Endothelial cell of umbilical vein (primary cell): ENCODE data around the gene PITPNM3. TPM values are rescaled to one million over a fixed set of nuclear protein-coding genes. Genes with fewer than 3 reads are reported as not detected.

Source experiments
- BruUV-seq: library from RNA; stranded (reverse); fragments of 400-500 nt; replicated peaks from 2 replicates; lab custom pipeline; 2021; lab: Mats Ljungman, UMichigan
- CTCF ChIA-PET: fragments of 300-600, 350-600 bp; sonication (Branson Sonifier 250); formaldehyde crosslinking; loops from one replicate; lab custom pipeline; 2021; ENCODE audit warnings: antibody characterized with exemption, inconsistent platforms; lab: Charles Lee
- POLR2A ChIA-PET: fragments of 300-600, 350-600 bp; sonication (Branson Sonifier 250); formaldehyde crosslinking; loops from one replicate; lab custom pipeline; 2021; ENCODE audit warnings: antibody characterized with exemption, inconsistent platforms; lab: Charles Lee
- DNase-seq: peaks from one replicate; pipeline ENCODE4 v3.0.0-alpha.2; 2011; ENCODE audit warnings: low read depth, low spot score
- FAIRE-seq: peaks from 2 replicates; lab custom pipeline; 2011; peaks lifted over from hg19 to GRCh38; lab: Jason Lieb, UNC
- H2AFZ ChIP-seq: 2 replicates; pipeline ENCODE4 v1.6.0; 2012; ENCODE audit warnings: low read depth, low read length, control low read depth, inconsistent platforms
- H3K27ac ChIP-seq: 2 replicates; pipeline ENCODE4 v1.5.1; 2011; ENCODE audit warnings: low read depth, mild to moderate bottlenecking, control low read depth, low read length, moderate library complexity; ENCODE audit not compliant: insufficient read depth
- H3K27me3 ChIP-seq, 2 experiments: 2 replicates each; pipeline versions ENCODE4 v1.6.0 to v1.6.1; 2011; ENCODE audit warnings: low read length in 2 of 2, mixed read lengths in 1 of 2; ENCODE audit not compliant: control insufficient read depth in 2 of 2, insufficient read depth in 2 of 2
- H3K36me3 ChIP-seq, 2 experiments: 2 replicates in 1 of 2; 3 replicates in 1 of 2; pipeline ENCODE4 v1.5.1; 2011; ENCODE audit warnings: low read length in 2 of 2, mild to moderate bottlenecking in 1 of 2, moderate library complexity in 1 of 2; ENCODE audit not compliant: control insufficient read depth in 2 of 2, insufficient read depth in 2 of 2; ENCODE audit errors: extremely low read depth in 1 of 2
- H3K4me1 ChIP-seq: 3 replicates; pipeline ENCODE4 v1.5.1; 2011; ENCODE audit warnings: mild to moderate bottlenecking, low read length; ENCODE audit not compliant: control insufficient read depth, insufficient read depth; ENCODE audit errors: extremely low read depth
- H3K4me2 ChIP-seq: 2 replicates; pipeline ENCODE4 v1.6.1; 2011; ENCODE audit warnings: low read length, control low read depth, mixed read lengths; ENCODE audit not compliant: insufficient read depth
- H3K4me3 ChIP-seq, 3 experiments: fragments of 200-600 bp in 1 of 3; sonication (generic), shearing (Covaris generic) in 1 of 3; replicated peaks in 1 of 3; 2 replicates each; pipeline ENCODE4 v1.5.1; 2011 to 2016; ENCODE audit warnings: control low read depth in 3 of 3, low read length in 3 of 3, mild to moderate bottlenecking in 2 of 3, inconsistent platforms in 1 of 3, low read depth in 1 of 3, moderate library complexity in 1 of 3; ENCODE audit not compliant: insufficient read depth in 1 of 3
- H3K79me2 ChIP-seq: 2 replicates; pipeline ENCODE4 v1.6.0; 2012; ENCODE audit warnings: low read length, inconsistent platforms; ENCODE audit not compliant: control insufficient read depth, insufficient read depth
- H3K9ac ChIP-seq: replicated peaks from 2 replicates; pipeline ENCODE3; 2011; ENCODE audit warnings: low read length, control low read depth; ENCODE audit not compliant: insufficient read depth; ENCODE audit errors: extremely low read depth
- H3K9me1 ChIP-seq: replicated peaks from 3 replicates; pipeline ENCODE4 v1.6.0; 2011; ENCODE audit warnings: mild to moderate bottlenecking, low read length; ENCODE audit not compliant: control insufficient read depth, insufficient read depth; ENCODE audit errors: extremely low read depth
- H3K9me3 ChIP-seq: replicated peaks from 2 replicates; pipeline ENCODE4 v1.5.1; 2012; ENCODE audit warnings: low read length, inconsistent platforms; ENCODE audit not compliant: control insufficient read depth, insufficient read depth
- H4K20me1 ChIP-seq: replicated peaks from 2 replicates; pipeline ENCODE3; 2011; ENCODE audit warnings: mild to moderate bottlenecking, low read length; ENCODE audit not compliant: control insufficient read depth, insufficient read depth; ENCODE audit errors: extremely low read depth
- EZH2 ChIP-seq: IDR thresholded peaks from 2 replicates; pipeline ENCODE4 v1.6.1; 2012; ENCODE audit warnings: borderline replicate concordance, low read depth, mild to moderate bottlenecking, moderate library complexity, low read length, inconsistent platforms; ENCODE audit not compliant: severe bottlenecking
- FOS ChIP-seq: IDR thresholded peaks from 2 replicates; pipeline ENCODE4 v1.6.1; 2011; ENCODE audit warnings: mild to moderate bottlenecking, low read length, moderate library complexity, borderline replicate concordance; ENCODE audit not compliant: insufficient read depth
- GATA2 ChIP-seq: IDR thresholded peaks from 2 replicates; pipeline ENCODE4 v1.7.0; 2011; ENCODE audit warnings: low read depth, mild to moderate bottlenecking, moderate library complexity, mixed read lengths, low read length; ENCODE audit not compliant: insufficient read length, insufficient read depth
- JUN ChIP-seq: IDR thresholded peaks from 2 replicates; pipeline ENCODE4 v1.6.1; 2011; ENCODE audit warnings: borderline replicate concordance, low read depth; ENCODE audit not compliant: insufficient read length, insufficient read depth
- MAX ChIP-seq: IDR thresholded peaks from 2 replicates; pipeline ENCODE4 v1.6.1; 2011; ENCODE audit not compliant: insufficient read depth, insufficient read length
- POLR2A ChIP-seq: IDR thresholded peaks from 2 replicates; pipeline ENCODE4 v1.6.1; 2012; ENCODE audit warnings: low read depth, mild to moderate bottlenecking, control low read depth, low read length
- POLR2AphosphoS5 ChIP-seq: IDR thresholded peaks from 2 replicates; pipeline ENCODE4 v1.6.1; 2012; ENCODE audit warnings: low read depth, mild to moderate bottlenecking, control low read depth, low read length, moderate library complexity; ENCODE audit not compliant: insufficient read depth
- dilution Hi-C: fragments of 300-500 bp; cut with MboI; formaldehyde crosslinking; loops from one replicate; pipeline ENCODE4 v1.15.0; 2019; ENCODE audit warnings: low sequenced_read_pairs; ENCODE audit not compliant: extremely low pct_ligation_motif_present
- intact Hi-C: fragments of 100-400 bp; cut with micrococcal nuclease; formaldehyde crosslinking; loops from one replicate; pipeline ENCODE4 v1.10.0; 2022
- polyA plus RNA-seq, 4 experiments: library from polyadenylated mRNA; depleted of rRNA in 3 of 4; stranded (reverse) in 3 of 4; unstranded in 1 of 4; fragments of >200 nt; gene quantifications; 2 replicates each; pipeline versions ENCODE4 v1.2.1 to v1.2.3, GENCODE V29; 2011 to 2012; ENCODE audit warnings: missing spikeins in 1 of 4
- total RNA-seq: library from RNA; stranded (reverse); gene quantifications from 2 replicates; pipeline ENCODE4 v1.2.3, GENCODE V29; 2021
- TF ChIP-seq, protein P1 (sequence below), 2 donors: IDR thresholded peaks; 1 replicate in 1 of 2; 2 replicates in 1 of 2; pipeline ENCODE4 v1.5.1; 2011; ENCODE audit warnings: low read length in 2 of 2, mild to moderate bottlenecking in 2 of 2, moderate library complexity in 2 of 2, control low read depth in 1 of 2, inconsistent platforms in 1 of 2, low read depth in 1 of 2; ENCODE audit not compliant: insufficient read depth in 1 of 2; ENCODE audit errors: extremely low read depth in 1 of 2

Gene PITPNM3
- total and polyA plus RNA-seq, 2 donors (not counting 3 experiments of a cell fraction or from before 2014, with no cell fraction given): 1.0 to 1.9 TPM

DNA sequence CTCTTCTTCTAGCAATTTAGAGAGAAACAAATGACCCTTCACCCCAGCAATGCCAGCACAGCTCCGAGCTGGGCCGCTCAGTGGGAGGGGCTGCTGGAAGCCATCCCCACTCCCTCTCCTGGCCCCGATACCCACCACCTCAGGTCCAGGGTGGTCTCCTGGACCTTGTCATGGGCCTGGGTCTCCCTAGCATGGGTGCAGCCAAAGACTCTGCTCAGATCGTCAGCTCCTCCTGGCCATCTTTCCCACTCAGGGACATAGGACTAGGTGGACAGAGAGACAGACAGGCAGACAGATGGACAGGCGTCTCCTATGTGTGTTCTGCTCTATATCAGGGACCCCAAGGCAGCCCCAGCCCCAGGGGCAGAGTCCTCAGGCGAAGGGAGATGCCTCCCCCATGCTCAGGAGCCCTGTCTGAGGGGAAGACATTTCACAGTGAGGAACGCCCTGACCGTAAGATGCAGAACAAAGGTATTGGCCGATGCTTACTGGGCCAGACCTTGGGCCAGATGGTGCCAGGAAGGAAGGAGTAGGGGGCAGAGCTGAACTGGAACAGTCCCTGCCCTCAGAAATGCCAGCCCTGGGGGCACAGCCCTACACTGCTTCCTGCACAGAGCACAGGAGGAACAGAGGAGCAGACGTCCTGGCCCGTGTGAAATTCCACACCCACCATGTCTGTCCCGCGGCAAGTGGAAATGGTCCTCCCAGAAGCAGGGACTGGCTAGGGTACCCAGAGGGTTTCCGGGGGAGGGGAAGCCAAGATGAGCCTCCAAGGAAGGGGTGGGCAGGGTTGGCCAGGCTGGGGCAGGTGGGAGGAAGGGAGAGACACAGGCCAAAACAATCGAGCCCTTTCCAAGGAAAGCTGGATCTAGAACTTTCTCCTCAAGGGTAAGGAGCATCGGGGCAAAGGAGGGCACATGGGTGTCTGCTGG, 13.0 kb downstream of the PITPNM3 start:
- FAIRE-seq (no peak), DNase-seq (no peak)
- no peak overlapping the region for H3K4me3 ChIP-seq
- ChIA-PET CTCF (no interaction called here), POLR2A (no interaction called here)
- TF ChIP-seq EZH2: no peak
- no peak for TF ChIP-seq FOS
- TF ChIP-seq POLR2AphosphoS5: no peak
- no peak for TF ChIP-seq POLR2A
- no peak for TF ChIP-seq JUN
- TF ChIP-seq MAX: no peak
- TF ChIP-seq, protein P1, sequence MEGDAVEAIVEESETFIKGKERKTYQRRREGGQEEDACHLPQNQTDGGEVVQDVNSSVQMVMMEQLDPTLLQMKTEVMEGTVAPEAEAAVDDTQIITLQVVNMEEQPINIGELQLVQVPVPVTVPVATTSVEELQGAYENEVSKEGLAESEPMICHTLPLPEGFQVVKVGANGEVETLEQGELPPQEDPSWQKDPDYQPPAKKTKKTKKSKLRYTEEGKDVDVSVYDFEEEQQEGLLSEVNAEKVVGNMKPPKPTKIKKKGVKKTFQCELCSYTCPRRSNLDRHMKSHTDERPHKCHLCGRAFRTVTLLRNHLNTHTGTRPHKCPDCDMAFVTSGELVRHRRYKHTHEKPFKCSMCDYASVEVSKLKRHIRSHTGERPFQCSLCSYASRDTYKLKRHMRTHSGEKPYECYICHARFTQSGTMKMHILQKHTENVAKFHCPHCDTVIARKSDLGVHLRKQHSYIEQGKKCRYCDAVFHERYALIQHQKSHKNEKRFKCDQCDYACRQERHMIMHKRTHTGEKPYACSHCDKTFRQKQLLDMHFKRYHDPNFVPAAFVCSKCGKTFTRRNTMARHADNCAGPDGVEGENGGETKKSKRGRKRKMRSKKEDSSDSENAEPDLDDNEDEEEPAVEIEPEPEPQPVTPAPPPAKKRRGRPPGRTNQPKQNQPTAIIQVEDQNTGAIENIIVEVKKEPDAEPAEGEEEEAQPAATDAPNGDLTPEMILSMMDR (IDR thresholded peaks at IDR 0.05; ENCODE audit: extremely low read depth in 1 of 2, insufficient read depth in 1 of 2, low read depth in 1 of 2, low read length in 2 of 2): no peak
- no peak for TF ChIP-seq GATA2
- dilution Hi-C loops: no loop called here
- no peaks in the 10 kb centered on the region for H3K9me1 ChIP-seq
- no peak overlapping the region for H3K27ac ChIP-seq
- no peaks in the 10 kb centered on the region for H4K20me1 ChIP-seq
- no TSS peak for BruUV-seq
- intact Hi-C loops: no loop called here
- no peak overlapping the region for H2AFZ ChIP-seq
- no peaks in the 10 kb centered on the region for H3K9me3 ChIP-seq
- H3K9ac ChIP-seq: no peak overlapping the region
- no peak overlapping the region for H3K4me2 ChIP-seq
- H3K27me3 ChIP-seq: peaks cover 0 to 2% of the 10 kb centered on the region in 2 experiments
- H3K36me3 ChIP-seq: no peaks in the 10 kb centered on the region
- H3K79me2 ChIP-seq: no peaks in the 10 kb centered on the region
- H3K4me1 ChIP-seq: no peaks in the 10 kb centered on the region
